GM19395 (cell line): ENCODE measurements around the gene FAM13C.
"Not testable (repeated sequence)": the region's sequence is repeated elsewhere in the genome, so short reads cannot be mapped to it uniquely, and the experiment has no call there.

Source experiments
- ATAC-seq: cut with Tn5 transposase; IDR thresholded peaks from one replicate; pipeline ENCODE4 v1.9.1; 2021; ENCODE audit warnings: mild to moderate bottlenecking, moderate library complexity; ENCODE audit not compliant: unreplicated experiment

FAM13C gene

GRCh38 chr10:59362144-59362958, at the start of gene FAM13C:
TSS of gene FAM13C (minus strand) at chr10:59362549. CDS start at chr10:59362460, 89 bp downstream.
- no peak for ATAC-seq

DNA sequence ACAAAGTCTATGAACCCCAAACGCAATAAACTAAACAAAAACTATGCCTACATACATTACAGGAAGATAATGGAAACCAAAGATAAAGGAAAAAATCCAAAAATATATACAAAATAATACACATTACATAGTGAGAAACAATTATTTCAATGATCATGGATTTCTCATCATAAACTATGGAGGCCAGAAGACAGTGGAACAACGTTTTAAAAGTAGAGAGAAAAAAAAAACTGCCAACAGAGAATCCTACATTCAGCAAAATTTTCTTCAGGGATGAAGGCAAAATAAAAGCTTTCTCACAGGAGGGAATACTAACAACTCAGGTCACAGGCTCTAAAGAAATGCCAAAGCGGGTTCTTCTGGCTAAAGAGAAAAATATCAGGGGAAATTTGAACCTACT, 42.9 kb upstream of the FAM13C start:
- ATAC-seq, result no peak

- no peak for ATAC-seq
Observed at GRCh38 chr10:59400214-59400613, 37.9 kb upstream of the FAM13C start.

GRCh38 chr10:59399329-59399728, 37.0 kb upstream of the FAM13C start:
- ATAC-seq, result not testable (repeated sequence)

GRCh38 chr10:59397961-59398360, 35.6 kb upstream of the FAM13C start:
- no peak for ATAC-seq

DNA sequence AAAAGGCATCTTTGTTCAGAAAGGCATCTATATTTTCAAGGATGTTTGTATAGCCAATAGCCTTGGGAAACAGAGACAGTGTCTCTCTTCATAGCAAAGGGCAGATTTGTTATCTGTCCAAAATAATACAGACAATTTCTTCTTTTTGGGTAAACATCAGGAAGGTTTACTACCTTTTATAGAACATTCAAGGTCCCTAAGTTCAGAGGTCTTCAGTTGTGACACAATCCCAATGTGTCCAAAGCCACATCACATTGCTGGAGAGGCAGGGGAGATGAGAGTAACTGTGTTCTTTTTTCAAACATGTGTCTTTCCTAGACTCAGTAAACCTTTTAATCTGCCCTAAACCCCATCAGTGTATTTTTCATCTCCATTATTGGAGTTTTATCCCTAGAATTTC, 33.6 kb upstream of the FAM13C start:
- ATAC-seq, result no peak

DNA sequence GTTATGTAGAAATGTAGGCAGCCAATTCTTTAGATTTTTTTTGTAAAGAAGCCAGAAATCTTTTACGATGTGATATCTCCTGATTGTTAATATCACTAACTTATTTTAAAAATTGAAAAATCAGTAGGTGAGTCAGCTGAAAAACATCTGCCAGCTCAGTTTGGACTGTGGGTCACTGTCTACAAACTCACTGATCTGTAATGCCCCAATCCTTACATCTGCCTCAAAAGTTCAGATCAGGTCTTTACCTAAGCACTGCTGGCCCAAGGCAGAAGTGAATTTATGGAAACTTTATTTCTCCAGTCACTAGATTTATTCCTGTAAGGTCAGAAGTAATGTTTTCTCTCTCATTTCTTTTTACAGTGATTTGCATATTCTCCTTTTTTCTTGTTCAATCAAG, 31.0 kb upstream of the FAM13C start:
- no peak for ATAC-seq

GRCh38 chr10:59391060-59391459, 28.7 kb upstream of the FAM13C start:
- ATAC-seq, result no peak

DNA sequence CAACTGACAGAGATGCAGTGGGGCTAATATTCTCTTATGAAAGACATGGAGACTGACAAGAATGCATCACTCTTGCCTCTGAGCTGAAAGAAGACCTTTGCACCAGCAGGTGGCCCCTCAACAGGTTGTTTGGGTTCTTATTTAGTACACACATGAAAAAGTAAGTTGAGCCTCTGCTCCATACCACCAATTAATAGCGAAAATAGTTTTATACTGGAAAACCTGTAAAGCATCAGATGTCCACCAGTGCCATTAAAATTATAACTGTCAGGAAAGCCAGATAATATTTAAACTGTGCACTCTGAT, 26.3 kb upstream of the FAM13C start:
- no peak for ATAC-seq

DNA sequence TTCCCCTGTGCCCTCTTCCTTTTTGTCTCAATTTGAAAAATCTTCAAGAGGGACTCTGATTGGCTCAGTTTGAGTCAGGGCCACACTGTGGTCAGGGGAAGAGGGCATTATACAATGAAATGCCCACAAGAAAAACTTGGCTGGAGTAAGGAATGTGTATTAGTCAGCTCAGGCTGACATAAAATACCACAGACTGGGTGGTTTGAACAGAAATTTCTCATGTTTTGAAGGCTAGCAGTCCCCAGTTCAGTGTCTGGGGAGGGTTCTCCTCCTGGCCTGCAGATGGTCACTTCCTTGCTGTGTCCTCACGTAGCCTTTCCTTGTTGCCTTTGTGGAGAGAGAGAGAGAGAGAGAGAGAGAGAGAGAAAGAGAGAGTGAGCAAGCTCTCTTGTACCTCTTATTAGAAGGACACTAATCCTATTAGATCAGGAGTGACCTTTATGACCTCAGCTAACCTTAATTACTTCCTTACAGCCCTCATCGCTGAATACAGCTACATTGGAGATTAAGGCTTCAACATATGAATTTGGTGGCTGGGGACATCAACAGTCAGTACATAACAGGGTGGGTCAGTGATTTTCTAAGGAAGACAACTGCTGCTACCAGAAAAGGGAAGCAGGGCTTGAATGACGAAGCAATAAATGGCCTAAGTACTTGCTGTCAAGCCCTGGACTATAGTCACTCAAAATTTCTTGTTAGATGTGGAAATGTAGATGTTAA, 25.8 kb upstream of the FAM13C start:
- ATAC-seq, result no peak

GRCh38 chr10:59384761-59385160, 22.4 kb upstream of the FAM13C start:
- ATAC-seq, result no peak

GRCh38 chr10:59383908-59384307, 21.6 kb upstream of the FAM13C start:
- no peak for ATAC-seq

DNA sequence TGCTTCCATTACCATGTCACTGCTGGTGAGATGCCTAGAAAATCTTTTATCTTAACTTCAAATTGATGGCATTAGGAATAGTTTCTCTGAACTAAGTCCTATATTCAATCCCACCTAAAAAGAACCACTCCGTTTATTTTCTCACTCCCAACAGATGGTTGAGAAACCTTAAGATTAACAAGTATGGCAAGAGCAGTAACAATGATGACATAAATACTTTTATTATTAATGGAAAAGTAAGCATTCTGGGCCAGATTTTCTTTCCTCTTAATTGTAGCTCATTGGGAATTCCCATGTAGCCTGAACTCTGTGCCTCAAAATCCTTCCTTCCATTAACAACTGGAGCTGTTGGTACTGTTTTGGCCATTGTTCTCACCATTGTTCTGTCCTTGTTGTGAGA, 21.1 kb upstream of the FAM13C start:
- ATAC-seq, result no peak

GRCh38 chr10:59382831-59383295, 20.5 kb upstream of the FAM13C start:
- no peak for ATAC-seq

- no peak for ATAC-seq
Observed at GRCh38 chr10:59381687-59382086, 19.3 kb upstream of the FAM13C start.

DNA sequence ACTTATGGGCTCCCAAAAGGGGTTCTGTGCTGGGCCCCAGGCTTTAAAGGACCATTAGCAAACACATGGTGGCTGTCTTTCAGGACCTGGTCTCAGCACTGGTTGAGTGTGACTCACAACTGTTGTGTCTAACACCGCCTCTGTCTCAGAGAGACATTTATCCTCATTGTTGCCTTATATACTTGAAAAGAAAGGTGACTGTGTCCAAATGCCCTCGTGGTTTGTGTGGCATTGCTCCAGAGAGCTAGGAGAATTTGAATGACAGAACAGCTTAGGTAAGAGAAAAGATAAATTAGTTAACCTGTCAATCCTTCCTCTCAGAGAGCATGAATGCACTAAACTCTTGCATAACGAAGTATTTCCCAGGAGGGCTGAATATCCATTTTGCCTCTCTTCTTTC, 14.5 kb upstream of the FAM13C start:
- no peak for ATAC-seq

DNA sequence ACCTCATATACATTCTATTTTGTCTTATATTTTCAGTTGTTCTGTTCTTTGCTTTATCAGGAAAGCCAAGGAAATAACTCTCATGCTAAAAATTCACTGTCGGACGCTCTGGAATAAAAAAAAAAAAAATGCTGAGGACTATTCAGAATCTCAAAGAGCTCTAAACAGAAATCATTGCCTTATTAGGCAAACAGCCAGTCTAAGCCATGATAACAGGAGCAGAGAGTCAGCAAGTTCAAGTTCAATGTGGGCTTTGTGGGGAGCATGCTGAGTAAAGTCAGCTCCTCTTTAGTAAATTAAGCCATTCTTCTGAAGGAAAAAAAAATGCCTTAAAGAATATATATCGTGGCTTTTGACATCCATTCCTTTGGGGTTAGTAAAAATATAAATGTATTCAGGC, 13.6 kb upstream of the FAM13C start:
- no peak for ATAC-seq

DNA sequence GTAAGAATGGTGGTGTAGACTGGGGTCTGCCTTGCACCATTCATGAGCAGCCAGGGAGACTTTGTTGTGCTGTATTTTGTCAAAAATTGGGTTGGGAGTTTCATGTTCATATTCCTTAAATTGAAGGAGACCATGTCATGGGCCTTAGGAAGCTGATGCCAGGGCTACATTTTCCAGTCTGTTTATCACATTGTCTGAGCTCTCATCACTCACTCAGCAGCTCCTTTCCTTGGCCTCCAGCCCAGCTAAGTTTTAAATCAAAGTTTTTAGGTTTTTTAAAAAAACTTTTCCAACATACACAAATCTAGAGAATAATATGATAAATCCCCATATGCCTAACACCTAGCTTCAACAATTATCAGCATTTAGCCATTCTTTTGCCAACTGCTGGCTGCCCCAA, 12.6 kb upstream of the FAM13C start:
- ATAC-seq, result no peak

GRCh38 chr10:59373071-59373470, 10.7 kb upstream of the FAM13C start:
- ATAC-seq, result no peak

DNA sequence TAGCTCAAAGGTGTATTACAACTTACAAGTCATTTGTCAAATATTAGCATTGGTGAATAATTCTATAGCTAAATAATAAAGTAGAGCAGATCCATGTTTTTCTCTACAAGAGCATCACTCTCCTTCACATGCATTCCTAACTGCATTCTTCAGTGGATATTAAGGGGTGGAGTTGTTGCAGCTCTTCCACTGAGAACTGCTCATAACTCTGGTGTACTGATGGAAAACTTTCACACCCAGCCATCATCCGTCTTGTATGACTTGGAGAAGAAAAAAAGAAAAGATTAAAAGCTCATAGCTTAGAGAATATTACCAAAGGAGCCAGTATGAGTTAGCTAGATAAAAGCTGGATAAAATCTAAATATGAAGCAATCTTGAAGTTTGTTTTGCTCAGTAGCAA, 10.2 kb upstream of the FAM13C start:
- ATAC-seq, result no peak

DNA sequence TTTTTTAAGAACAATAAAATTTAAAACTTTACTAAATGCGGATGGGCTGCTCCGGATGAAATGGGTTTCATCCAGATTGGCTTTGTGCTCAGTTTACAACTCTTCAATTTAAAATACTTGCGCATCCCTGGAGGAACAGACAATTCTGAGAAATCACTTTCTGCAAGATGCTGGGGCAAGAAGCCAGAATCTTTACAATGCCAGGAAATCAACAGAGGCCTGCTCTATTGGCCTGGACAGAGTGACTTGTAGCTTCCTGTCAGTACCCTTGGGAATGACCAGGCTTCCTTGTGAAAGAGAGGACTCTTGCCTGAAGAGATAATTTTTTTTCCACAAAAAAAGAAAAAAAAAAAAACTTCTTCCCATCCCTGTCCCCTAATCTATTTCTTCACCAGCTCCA, 3.9 kb upstream of the FAM13C start:
- no peak for ATAC-seq

DNA sequence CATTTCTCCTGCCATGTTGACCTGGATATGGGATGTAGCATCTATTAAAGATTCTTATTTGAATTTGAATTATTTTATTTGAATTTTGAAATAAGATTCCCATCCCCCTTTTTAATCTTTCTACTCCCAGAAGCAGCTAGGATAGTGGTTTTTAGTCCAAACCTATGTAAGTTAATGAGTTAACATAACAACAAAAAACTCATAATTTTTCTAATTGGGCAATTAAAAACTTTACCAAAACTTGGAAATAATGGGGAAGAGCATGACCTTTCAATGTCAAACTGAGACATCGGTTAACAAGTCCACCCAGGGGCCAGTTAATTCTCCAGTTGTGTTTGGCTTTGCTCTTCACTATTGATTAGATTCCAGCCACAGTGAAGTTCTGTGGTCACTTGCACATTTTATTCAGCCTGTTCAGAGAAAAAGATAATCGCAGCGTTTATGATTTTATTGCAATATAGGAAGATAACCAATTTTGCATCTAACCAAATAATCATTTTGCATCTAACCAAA, 1.2 kb upstream of the FAM13C start:
- no peak for ATAC-seq
